DND-41 (cell line): ENCODE measurements around the gene MRPS33.

Source experiments
- ATAC-seq: fragments of 200-7000 bp; cut with Tn5 transposase; 3 replicates; pipeline ENCODE4 v1.9.1; 2021; ENCODE audit warnings: low read depth; ENCODE audit not compliant: insufficient read depth
- DNase-seq: peaks from one replicate; pipeline ENCODE4 v3.0.0-alpha.2; 2020
- H2AFZ ChIP-seq: 2 replicates; pipeline ENCODE4 v1.6.0; 2012; ENCODE audit warnings: low read depth, low read length
- H3K27ac ChIP-seq: 2 replicates; pipeline ENCODE4 v1.5.1; 2012; ENCODE audit warnings: low read length, inconsistent platforms
- H3K27me3 ChIP-seq: fragments of 200-600 bp; sonication (generic); 2 replicates; pipeline ENCODE4 v1.6.0; 2012; ENCODE audit warnings: low read length, mild to moderate bottlenecking, inconsistent platforms; ENCODE audit not compliant: insufficient read depth, poor library complexity
- H3K36me3 ChIP-seq: 2 replicates; pipeline ENCODE4 v1.5.1; 2012; ENCODE audit warnings: low read length, inconsistent platforms; ENCODE audit not compliant: insufficient read depth
- H3K4me1 ChIP-seq: 2 replicates; pipeline ENCODE4 v1.5.1; 2012; ENCODE audit warnings: mild to moderate bottlenecking, low read length; ENCODE audit not compliant: insufficient read depth
- H3K4me2 ChIP-seq: 2 replicates; pipeline ENCODE4 v1.6.0; 2012; ENCODE audit warnings: mild to moderate bottlenecking, moderate library complexity, low read length, inconsistent platforms; ENCODE audit not compliant: insufficient read depth
- H3K4me3 ChIP-seq, 2 experiments: fragments of 200-600 bp in 1 of 2; shearing (Covaris generic) in 1 of 2; 2 replicates each; pipeline ENCODE4 v1.5.1; 2012 to 2016; ENCODE audit warnings: inconsistent platforms in 2 of 2, low read length in 2 of 2, mild to moderate bottlenecking in 2 of 2, low read depth in 1 of 2, moderate library complexity in 1 of 2
- H3K79me2 ChIP-seq: 2 replicates; pipeline ENCODE4 v1.6.0; 2012; ENCODE audit warnings: low read length, inconsistent platforms; ENCODE audit not compliant: insufficient read depth
- H3K9ac ChIP-seq: 2 replicates; pipeline ENCODE4 v1.6.0; 2012; ENCODE audit warnings: low read depth, mild to moderate bottlenecking, inconsistent platforms, low read length, moderate library complexity
- H3K9me3 ChIP-seq: 2 replicates; pipeline ENCODE4 v1.5.1; 2012; ENCODE audit warnings: low read length, moderate library complexity, mild to moderate bottlenecking, inconsistent platforms; ENCODE audit not compliant: insufficient read depth, severe bottlenecking
- H4K20me1 ChIP-seq: 2 replicates; pipeline ENCODE4 v1.6.0; 2012; ENCODE audit warnings: low read length; ENCODE audit not compliant: insufficient read depth
- CTCF ChIP-seq: IDR thresholded peaks from 2 replicates; pipeline ENCODE4 v1.5.1; 2012; ENCODE audit warnings: borderline replicate concordance, low read length, moderate library complexity, mild to moderate bottlenecking; ENCODE audit not compliant: poor library complexity, severe bottlenecking; ENCODE audit errors: extremely low read depth
- EZH2 ChIP-seq: IDR thresholded peaks from 3 replicates; pipeline ENCODE4 v1.6.1; 2012; ENCODE audit warnings: borderline replicate concordance, low read depth, mild to moderate bottlenecking, moderate library complexity, low read length, inconsistent platforms; ENCODE audit not compliant: severe bottlenecking

Gene MRPS33

GRCh38 chr7:141012696-141013344 is 1.9 kb downstream of the MRPS33 start:
- no peak overlapping the region for H3K9ac ChIP-seq
- no peak overlapping the region for H3K4me3 ChIP-seq
- H3K9me3 ChIP-seq = no peaks in the 10 kb centered on the region
- H3K27ac ChIP-seq = no peak overlapping the region
- ATAC-seq (no peak), DNase-seq (no peak)
- H3K4me1 ChIP-seq = peaks cover 21% of the 10 kb centered on the region
- no peak overlapping the region for H2AFZ ChIP-seq
- H4K20me1 ChIP-seq = no peaks in the 10 kb centered on the region
- peak overlapping the region; percentile 59 for H3K4me2 ChIP-seq
- peaks cover 4% of the 10 kb centered on the region; the same call in 1 of the 2 replicates for H3K36me3 ChIP-seq
- no peak for TF ChIP-seq CTCF
- no peak for TF ChIP-seq EZH2
- no peaks in the 10 kb centered on the region for H3K27me3 ChIP-seq
- H3K79me2 ChIP-seq = peaks cover 10% of the 10 kb centered on the region

DNA sequence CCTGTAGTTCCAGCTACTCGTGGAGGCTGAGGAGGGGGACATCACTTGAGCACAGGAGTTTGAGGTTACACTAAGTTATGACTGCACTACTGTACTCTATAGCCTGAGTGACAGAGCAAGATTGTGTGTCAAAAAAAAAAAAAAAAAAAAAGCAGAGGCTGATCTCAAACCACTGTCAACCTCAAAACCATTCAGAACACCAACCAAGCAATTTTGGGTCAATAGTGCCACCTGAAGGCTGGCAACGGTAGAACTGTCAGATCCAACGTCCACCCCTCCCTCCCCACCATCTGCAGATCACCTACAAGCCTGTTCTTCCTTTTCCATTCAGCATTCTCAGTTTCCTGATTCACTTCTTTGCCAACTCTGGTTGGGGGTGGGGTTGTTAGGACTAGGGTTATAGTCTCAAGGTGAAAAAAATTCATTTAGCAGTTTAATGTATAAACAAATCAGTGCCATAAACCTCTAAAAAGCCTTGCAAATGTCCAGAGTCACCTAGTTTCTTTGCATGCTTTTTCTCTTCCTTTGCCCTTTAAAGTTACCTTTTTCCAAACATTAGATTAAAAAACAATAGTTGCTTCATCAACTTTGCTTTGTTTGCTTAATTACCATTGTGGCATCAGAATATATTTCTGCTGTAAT is 2.6 kb downstream of the MRPS33 start:
- ATAC-seq (peak; percentile 45), DNase-seq (peak; percentile 79)
- Histone ChIP-seq H3K4me3 (no peak overlapping the region), H3K27me3 (no peaks in the 10 kb centered on the region), H3K27ac (no peak overlapping the region), H2AFZ (no peak overlapping the region), H3K79me2 (peaks cover 10% of the 10 kb centered on the region), H3K9ac (no peak overlapping the region), H3K9me3 (no peaks in the 10 kb centered on the region), H4K20me1 (no peaks in the 10 kb centered on the region), H3K36me3 (peaks cover 4% of the 10 kb centered on the region; the same call in 1 of the 2 replicates), H3K4me1 (peaks cover 21% of the 10 kb centered on the region), H3K4me2 (no peak overlapping the region)
- TF ChIP-seq CTCF = peak; percentile 80
- TF ChIP-seq EZH2 = no peak

GRCh38 chr7:141011443-141011842 is 3.3 kb downstream of the MRPS33 start:
- Histone ChIP-seq H4K20me1 (no peaks in the 10 kb centered on the region), H3K27me3 (no peaks in the 10 kb centered on the region), H3K9ac (no peak overlapping the region), H3K36me3 (peaks cover 4% of the 10 kb centered on the region; the same call in 1 of the 2 replicates), H3K4me3 (no peak overlapping the region), H2AFZ (no peak overlapping the region), H3K27ac (no peak overlapping the region), H3K9me3 (no peaks in the 10 kb centered on the region), H3K4me1 (peaks cover 21% of the 10 kb centered on the region), H3K4me2 (no peak overlapping the region), H3K79me2 (peaks cover 10% of the 10 kb centered on the region)
- DNase-seq (no peak), ATAC-seq (no peak)
- TF ChIP-seq EZH2 = no peak
- TF ChIP-seq CTCF = no peak
